Glutamatergic neuron (in vitro differentiated cells): ENCODE data around the gene RASAL2. TPM values are rescaled to one million over a fixed set of nuclear protein-coding genes. Genes with fewer than 3 reads are reported as not detected.

Experiments used
- DNase-seq: peaks from one replicate; pipeline ENCODE4 v3.0.0; 2022
- H3K27ac Mint-ChIP-seq: one replicate; pipeline ENCODE4 v1.8.0; 2020; ENCODE audit warnings: mild to moderate bottlenecking, mixed read lengths, inconsistent platforms; ENCODE audit not compliant: unreplicated experiment
- H3K27me3 Mint-ChIP-seq: one replicate; pipeline ENCODE4 v1.8.0; 2020; ENCODE audit warnings: mild to moderate bottlenecking, moderate library complexity, mixed read lengths, inconsistent platforms; ENCODE audit not compliant: unreplicated experiment
- H3K36me3 Mint-ChIP-seq: one replicate; pipeline ENCODE4 v1.8.0; 2020; ENCODE audit warnings: mild to moderate bottlenecking, mixed read lengths, inconsistent platforms; ENCODE audit not compliant: unreplicated experiment
- H3K4me1 Mint-ChIP-seq: one replicate; pipeline ENCODE4 v1.8.0; 2020; ENCODE audit warnings: mild to moderate bottlenecking, low read depth, mixed read lengths, inconsistent platforms; ENCODE audit not compliant: unreplicated experiment
- H3K4me3 Mint-ChIP-seq: one replicate; pipeline ENCODE4 v1.8.0; 2020; ENCODE audit warnings: mild to moderate bottlenecking, mixed read lengths, inconsistent platforms; ENCODE audit not compliant: unreplicated experiment
- H3K9me3 Mint-ChIP-seq: one replicate; pipeline ENCODE4 v1.8.0; 2020; ENCODE audit warnings: mild to moderate bottlenecking, moderate library complexity, mixed read lengths, inconsistent platforms; ENCODE audit not compliant: unreplicated experiment
- total RNA-seq: library from RNA; stranded (reverse); fragmentation: NEBNext Ultra II Directional; extraction: Animal tissue kit (Norgen Biotek cat#: 25700); gene quantifications from one replicate; pipeline ENCODE4 v1.2.1, GENCODE V29; 2021; ENCODE audit not compliant: unreplicated experiment
- TF ChIP-seq, protein P1 (sequence below): fragments of 200-600 bp; sonication (generic); IDR thresholded peaks from one replicate; pipeline ENCODE4 v1.5.0; 2021; ENCODE audit not compliant: partially characterized antibody, unreplicated experiment

RASAL2 gene
- total RNA-seq, 1 donor from 2014 or later: 12.4 TPM

- Mint-ChIP-seq H3K9me3 (no peaks in the 10 kb centered on the region), H3K4me1 (peaks cover 6% of the 10 kb centered on the region), H3K27ac (no peak overlapping the region), H3K27me3 (no peaks in the 10 kb centered on the region), H3K4me3 (no peak overlapping the region), H3K36me3 (no peaks in the 10 kb centered on the region)
- DNase-seq: no peak
- TF ChIP-seq, protein P1, sequence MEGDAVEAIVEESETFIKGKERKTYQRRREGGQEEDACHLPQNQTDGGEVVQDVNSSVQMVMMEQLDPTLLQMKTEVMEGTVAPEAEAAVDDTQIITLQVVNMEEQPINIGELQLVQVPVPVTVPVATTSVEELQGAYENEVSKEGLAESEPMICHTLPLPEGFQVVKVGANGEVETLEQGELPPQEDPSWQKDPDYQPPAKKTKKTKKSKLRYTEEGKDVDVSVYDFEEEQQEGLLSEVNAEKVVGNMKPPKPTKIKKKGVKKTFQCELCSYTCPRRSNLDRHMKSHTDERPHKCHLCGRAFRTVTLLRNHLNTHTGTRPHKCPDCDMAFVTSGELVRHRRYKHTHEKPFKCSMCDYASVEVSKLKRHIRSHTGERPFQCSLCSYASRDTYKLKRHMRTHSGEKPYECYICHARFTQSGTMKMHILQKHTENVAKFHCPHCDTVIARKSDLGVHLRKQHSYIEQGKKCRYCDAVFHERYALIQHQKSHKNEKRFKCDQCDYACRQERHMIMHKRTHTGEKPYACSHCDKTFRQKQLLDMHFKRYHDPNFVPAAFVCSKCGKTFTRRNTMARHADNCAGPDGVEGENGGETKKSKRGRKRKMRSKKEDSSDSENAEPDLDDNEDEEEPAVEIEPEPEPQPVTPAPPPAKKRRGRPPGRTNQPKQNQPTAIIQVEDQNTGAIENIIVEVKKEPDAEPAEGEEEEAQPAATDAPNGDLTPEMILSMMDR: no peak
Measured at GRCh38 chr1:178520803-178521202, 426.9 kb downstream of the RASAL2 start.

DNA sequence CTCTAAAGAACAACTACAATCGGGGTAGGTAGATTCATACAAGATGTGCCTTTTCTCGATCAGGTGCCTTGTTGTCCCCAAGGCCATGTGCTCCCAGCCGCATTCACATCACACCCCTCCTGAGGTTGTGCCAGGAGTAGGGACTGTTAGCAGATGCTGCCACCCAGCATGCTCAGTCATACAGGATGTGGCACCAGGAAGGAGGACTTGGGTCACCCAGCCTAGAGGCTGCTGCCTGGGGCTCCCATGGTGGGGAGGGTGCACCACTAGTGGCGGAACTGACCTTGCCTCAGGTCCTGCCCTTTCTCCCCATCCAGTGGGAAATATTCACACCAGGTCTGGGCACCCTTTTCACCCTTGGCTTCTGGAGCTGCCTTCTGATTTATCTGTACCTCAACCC lies 427.3 kb downstream of the RASAL2 start:
- H3K9me3 Mint-ChIP-seq: no peaks in the 10 kb centered on the region
- no peak overlapping the region for H3K27ac Mint-ChIP-seq
- H3K4me3 Mint-ChIP-seq: no peak overlapping the region
- peaks cover 6% of the 10 kb centered on the region for H3K4me1 Mint-ChIP-seq
- DNase-seq: no peak
- no peaks in the 10 kb centered on the region for H3K27me3 Mint-ChIP-seq
- TF ChIP-seq, protein P1: no peak
- no peaks in the 10 kb centered on the region for H3K36me3 Mint-ChIP-seq

GRCh38 chr1:178527117-178527516 lies 433.2 kb downstream of the RASAL2 start:
- DNase-seq: no peak
- peaks cover 2% of the 10 kb centered on the region for H3K9me3 Mint-ChIP-seq
- TF ChIP-seq, protein P1: no peak
- peaks cover 4% of the 10 kb centered on the region for H3K27me3 Mint-ChIP-seq
- H3K27ac Mint-ChIP-seq: peak overlapping the region; percentile 0
- H3K36me3 Mint-ChIP-seq: no peaks in the 10 kb centered on the region
- H3K4me3 Mint-ChIP-seq: no peak overlapping the region
- H3K4me1 Mint-ChIP-seq: peaks cover 23% of the 10 kb centered on the region

GRCh38 chr1:178528228-178528952 lies 434.5 kb downstream of the RASAL2 start:
- peak overlapping the region; percentile 37 for H3K4me3 Mint-ChIP-seq
- DNase-seq: peak; percentile 57
- peaks cover 23% of the 10 kb centered on the region for H3K4me1 Mint-ChIP-seq
- H3K36me3 Mint-ChIP-seq: no peaks in the 10 kb centered on the region
- TF ChIP-seq, protein P1: no peak
- H3K27ac Mint-ChIP-seq: peak overlapping the region; percentile 64
- H3K27me3 Mint-ChIP-seq: peaks cover 4% of the 10 kb centered on the region
- H3K9me3 Mint-ChIP-seq: peaks cover 2% of the 10 kb centered on the region

GRCh38 chr1:178528953-178529335 lies 435.0 kb downstream of the RASAL2 start:
- peaks cover 2% of the 10 kb centered on the region for H3K9me3 Mint-ChIP-seq
- DNase-seq: no peak
- peak overlapping the region; percentile 57 for H3K27ac Mint-ChIP-seq
- H3K36me3 Mint-ChIP-seq: no peaks in the 10 kb centered on the region
- H3K4me1 Mint-ChIP-seq: peaks cover 23% of the 10 kb centered on the region
- H3K4me3 Mint-ChIP-seq: peak overlapping the region; percentile 37
- TF ChIP-seq, protein P1: no peak
- peaks cover 4% of the 10 kb centered on the region for H3K27me3 Mint-ChIP-seq
